Measurements from ENCODE around the gene NELFB. TPM values are rescaled to one million over a fixed set of nuclear protein-coding genes. Genes with fewer than 3 reads are reported as not detected.

NELFB gene
- total and polyA plus RNA-seq, 3 donors from 2014 or later: 55.0 to 76.7 (median 60.9) TPM

DNA sequence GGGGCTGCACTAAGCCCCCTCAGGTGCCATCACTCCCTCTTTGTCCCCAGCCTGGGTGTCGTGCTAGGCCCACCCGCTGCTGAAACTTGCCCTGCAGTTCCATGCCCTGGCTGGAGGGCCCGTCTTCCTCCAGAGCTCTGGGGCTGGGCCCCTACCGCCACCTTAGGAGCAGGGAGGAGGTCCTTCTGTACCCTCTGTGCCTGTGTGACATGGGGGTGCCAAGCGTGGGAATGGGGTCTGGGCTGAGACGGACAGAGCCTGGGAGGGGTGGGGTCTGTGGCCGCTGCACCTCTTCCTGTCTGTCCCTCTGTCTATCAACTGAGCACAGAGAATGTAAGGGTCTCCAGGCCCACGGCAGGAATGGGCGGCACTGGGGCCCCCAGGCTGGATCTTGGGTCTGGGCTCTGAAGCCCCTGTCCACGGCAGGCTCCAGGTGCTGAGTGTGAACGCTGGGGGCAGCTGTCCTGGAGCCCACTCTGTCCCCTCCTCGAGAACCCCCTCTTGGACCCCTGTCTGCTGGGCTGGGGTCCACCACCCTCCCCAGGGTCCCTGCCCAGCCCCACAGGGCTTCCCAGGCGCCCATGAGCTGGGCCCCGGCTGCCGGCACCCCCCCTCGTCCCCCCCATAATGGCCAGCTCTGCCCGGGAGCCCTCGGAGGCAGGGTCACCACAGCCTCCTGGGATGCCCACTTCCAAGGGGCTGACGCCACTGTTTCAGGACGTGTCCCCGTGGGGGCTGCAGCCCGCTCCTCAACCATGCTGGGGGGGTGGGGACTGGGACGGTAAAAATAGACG, 62.8 kb downstream of the NELFB start:
- peaks cover 13% of the 10 kb centered on the region for H3K4me1 ChIP-seq
- TF ChIP-seq, protein P1, sequence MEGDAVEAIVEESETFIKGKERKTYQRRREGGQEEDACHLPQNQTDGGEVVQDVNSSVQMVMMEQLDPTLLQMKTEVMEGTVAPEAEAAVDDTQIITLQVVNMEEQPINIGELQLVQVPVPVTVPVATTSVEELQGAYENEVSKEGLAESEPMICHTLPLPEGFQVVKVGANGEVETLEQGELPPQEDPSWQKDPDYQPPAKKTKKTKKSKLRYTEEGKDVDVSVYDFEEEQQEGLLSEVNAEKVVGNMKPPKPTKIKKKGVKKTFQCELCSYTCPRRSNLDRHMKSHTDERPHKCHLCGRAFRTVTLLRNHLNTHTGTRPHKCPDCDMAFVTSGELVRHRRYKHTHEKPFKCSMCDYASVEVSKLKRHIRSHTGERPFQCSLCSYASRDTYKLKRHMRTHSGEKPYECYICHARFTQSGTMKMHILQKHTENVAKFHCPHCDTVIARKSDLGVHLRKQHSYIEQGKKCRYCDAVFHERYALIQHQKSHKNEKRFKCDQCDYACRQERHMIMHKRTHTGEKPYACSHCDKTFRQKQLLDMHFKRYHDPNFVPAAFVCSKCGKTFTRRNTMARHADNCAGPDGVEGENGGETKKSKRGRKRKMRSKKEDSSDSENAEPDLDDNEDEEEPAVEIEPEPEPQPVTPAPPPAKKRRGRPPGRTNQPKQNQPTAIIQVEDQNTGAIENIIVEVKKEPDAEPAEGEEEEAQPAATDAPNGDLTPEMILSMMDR (IDR thresholded peaks at IDR 0.05): no peak
- TF ChIP-seq POLR2A (IDR thresholded peaks at IDR 0.05): no peak
- no peaks in the 10 kb centered on the region for H3K27me3 ChIP-seq
- no peak overlapping the region for H3K4me3 ChIP-seq
- H3K27ac ChIP-seq: no peak overlapping the region
- WGBS, 2 donors: 57 to 91% methylated on average over 8 to 24 of the region's 24 CpGs
- intact Hi-C loops (cut with DNase I; ENCODE audit: low total_unique reads): loop anchor here (10.0 kb wide), 1 partner anchor 87 kb away; no protein-coding TSS in a partner anchor
- no peaks in the 10 kb centered on the region for H3K36me3 ChIP-seq (ENCODE audit: low read depth, missing control alignments)
- DNase-seq: peak; percentile 7
- H3K9me3 ChIP-seq: no peaks in the 10 kb centered on the region

DNA sequence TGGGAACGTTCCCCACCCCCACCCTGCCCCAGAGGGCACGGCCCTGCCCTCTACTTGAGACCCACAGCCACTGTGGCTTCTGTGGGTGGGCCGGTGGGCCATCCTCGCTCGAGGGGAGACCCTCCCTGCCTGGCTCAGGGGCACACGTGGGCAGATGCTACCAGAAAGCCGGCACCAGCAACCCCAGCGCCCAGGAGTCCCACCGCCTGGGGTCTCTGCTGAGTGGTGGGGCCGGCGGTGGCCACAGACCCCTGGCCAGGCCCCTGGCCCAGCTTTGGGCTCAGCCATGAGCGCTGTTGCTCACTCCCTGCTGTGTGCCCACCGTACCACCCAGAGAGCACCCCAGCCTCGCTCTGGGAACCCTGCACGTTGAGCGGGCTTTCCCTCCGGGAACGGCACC, 63.5 kb downstream of the NELFB start:
- no peak overlapping the region for H3K4me3 ChIP-seq
- H3K27ac ChIP-seq: no peak overlapping the region
- no peaks in the 10 kb centered on the region for H3K9me3 ChIP-seq
- no peaks in the 10 kb centered on the region for H3K36me3 ChIP-seq (ENCODE audit: low read depth, missing control alignments)
- no peaks in the 10 kb centered on the region for H3K27me3 ChIP-seq
- no peak for TF ChIP-seq POLR2A (IDR thresholded peaks at IDR 0.05)
- TF ChIP-seq, protein P1 (IDR thresholded peaks at IDR 0.05): no peak
- 77 to 81% methylated on average over 7 to 17 of the region's 18 CpGs for WGBS, 2 donors
- peaks cover 13% of the 10 kb centered on the region for H3K4me1 ChIP-seq
- intact Hi-C loops (cut with DNase I; ENCODE audit: low total_unique reads): loop anchor here (10.0 kb wide), 1 partner anchor 86 kb away; no protein-coding TSS in a partner anchor
- no peak for DNase-seq

DNA sequence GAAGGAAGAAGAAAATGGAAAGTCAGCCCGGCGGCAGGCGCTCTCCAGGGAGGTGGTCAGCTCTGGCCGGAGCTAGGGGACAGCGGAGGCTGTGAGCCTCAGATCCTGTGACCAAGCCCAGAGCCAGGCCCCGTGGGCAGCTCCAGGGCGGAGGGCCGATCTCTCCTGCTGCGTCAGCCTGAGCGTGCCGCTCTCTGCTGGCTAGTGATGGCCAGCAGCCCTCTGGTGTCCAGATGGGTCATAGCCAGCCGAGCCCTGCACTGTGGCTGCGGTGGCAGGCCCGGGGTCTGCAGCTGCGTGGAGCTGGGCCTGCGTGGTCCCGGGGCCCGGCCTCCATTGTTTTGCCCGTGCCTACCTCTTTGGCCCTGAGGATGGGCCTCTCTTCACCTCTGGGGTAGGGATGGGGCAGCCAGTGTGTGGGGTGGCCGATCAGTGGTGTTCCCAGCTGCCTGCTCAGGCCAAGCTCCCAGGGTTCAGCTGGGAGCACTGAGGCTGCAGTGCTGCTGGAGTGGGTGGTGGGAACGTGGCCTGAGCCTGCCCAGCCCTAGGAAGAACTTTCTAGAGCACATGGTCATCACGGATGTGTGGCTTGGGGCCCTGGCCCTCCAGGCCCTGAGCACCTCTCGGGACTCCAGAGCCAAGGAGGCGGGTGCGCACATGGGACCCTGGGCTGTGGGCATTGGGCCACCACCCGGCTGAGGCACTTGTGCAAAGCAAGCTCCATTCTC, 64.0 kb downstream of the NELFB start:
- DNase-seq: no peak
- H3K27me3 ChIP-seq: no peaks in the 10 kb centered on the region
- no peak for TF ChIP-seq POLR2A (IDR thresholded peaks at IDR 0.05)
- TF ChIP-seq, protein P1 (IDR thresholded peaks at IDR 0.05): peak in 1 of 3 experiments; percentile 30
- peaks cover 13% of the 10 kb centered on the region for H3K4me1 ChIP-seq
- no peak overlapping the region for H3K27ac ChIP-seq
- H3K36me3 ChIP-seq (ENCODE audit: low read depth, missing control alignments): no peaks in the 10 kb centered on the region
- WGBS, 2 donors: 71 to 90% methylated on average over 5 to 26 of the region's 26 CpGs
- no peaks in the 10 kb centered on the region for H3K9me3 ChIP-seq
- intact Hi-C loops (cut with DNase I; ENCODE audit: low total_unique reads): loop anchor here (10.0 kb wide), 1 partner anchor 86 kb away; no protein-coding TSS in a partner anchor
- H3K4me3 ChIP-seq: no peak overlapping the region

DNA sequence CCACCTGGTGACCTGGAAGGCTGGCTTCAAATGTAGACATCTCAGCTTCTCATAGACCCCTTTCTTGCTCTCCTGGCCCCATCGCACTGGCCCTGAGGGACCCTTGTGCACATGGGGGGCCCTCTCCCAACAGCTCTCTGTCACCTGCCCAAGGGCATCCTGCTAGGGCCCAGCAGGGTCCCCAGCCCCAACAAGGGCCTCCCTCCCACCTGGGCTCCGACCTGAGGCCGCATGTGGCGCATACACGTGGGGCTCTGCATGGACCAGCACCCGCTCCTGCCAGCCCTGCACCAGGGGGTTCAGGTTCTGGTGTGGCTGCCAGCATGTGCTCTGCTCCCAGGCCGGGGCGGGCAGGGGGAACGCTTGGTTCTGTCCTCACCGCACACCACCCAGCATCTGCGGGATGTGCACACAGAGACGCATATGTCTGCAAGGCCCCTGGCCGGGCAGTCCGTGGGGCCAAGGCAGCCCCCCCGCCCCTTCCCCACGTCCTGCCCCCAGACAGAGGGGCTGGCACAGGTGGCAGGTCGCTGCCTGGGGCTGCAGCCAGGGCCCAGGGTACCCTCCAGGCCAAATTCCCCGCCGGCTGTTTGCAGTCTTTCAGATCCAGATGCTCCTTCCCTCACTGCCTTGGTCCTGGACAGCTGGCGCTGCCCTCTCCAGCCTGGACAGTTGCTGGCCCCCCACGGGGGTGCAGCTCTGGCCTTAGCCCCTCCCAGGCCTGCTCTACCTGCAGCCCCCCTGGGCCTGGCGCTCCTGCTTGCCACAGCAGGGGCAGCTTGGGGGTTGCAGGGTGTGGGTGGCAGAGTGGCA, 64.8 kb downstream of the NELFB start:
- TF ChIP-seq, protein P1 (IDR thresholded peaks at IDR 0.05): no peak
- no peak for TF ChIP-seq POLR2A (IDR thresholded peaks at IDR 0.05)
- H3K4me1 ChIP-seq: peaks cover 12% of the 10 kb centered on the region
- 93 to 94% methylated on average over 9 to 21 of the region's 22 CpGs for WGBS, 2 donors
- intact Hi-C loops (cut with DNase I; ENCODE audit: low total_unique reads): loop anchor here (10.0 kb wide), 1 partner anchor 85 kb away; no protein-coding TSS in a partner anchor
- no peaks in the 10 kb centered on the region for H3K36me3 ChIP-seq (ENCODE audit: low read depth, missing control alignments)
- DNase-seq: peak; percentile 7
- no peak overlapping the region for H3K4me3 ChIP-seq
- H3K27ac ChIP-seq: no peak overlapping the region
- H3K9me3 ChIP-seq: no peaks in the 10 kb centered on the region
- no peaks in the 10 kb centered on the region for H3K27me3 ChIP-seq

Measured in testis (tissue), 3 donors.